Activated B cell treated with CpG ODN at 0.5 μM for 24 hours (primary cell): ENCODE measurements around the gene INPP5F. TPM values are rescaled to one million over a fixed set of nuclear protein-coding genes. Genes with fewer than 3 reads are reported as not detected.
"Not testable (repeated sequence)": the region's sequence is repeated elsewhere in the genome, so short reads cannot be mapped to it uniquely, and the experiment has no call there.

ENCODE experiments used
- ATAC-seq: fragments of 200-7000 bp; cut with Tn5 transposase; one replicate; pipeline ENCODE4 v1.10.0; 2021; ENCODE audit warnings: low read depth, mild to moderate bottlenecking, moderate library complexity
- CTCF ChIA-PET: fragments of 350-600 bp; sonication (Branson Sonifier 250); formaldehyde crosslinking; loops from one replicate; lab custom pipeline; 2021; ENCODE audit warnings: antibody characterized with exemption; lab: Charles Lee
- POLR2A ChIA-PET: fragments of 350-600 bp; sonication (Branson Sonifier 250); formaldehyde crosslinking; loops from one replicate; lab custom pipeline; 2021; ENCODE audit warnings: antibody characterized with exemption; lab: Charles Lee
- DNase-seq: peaks from one replicate; pipeline ENCODE4 v3.0.0; 2022
- H3K27ac Mint-ChIP-seq: one replicate; pipeline ENCODE4 v1.8.0; 2020; ENCODE audit warnings: mixed read lengths
- H3K27me3 Mint-ChIP-seq: one replicate; pipeline ENCODE4 v1.8.0; 2021; ENCODE audit warnings: mixed read lengths
- H3K36me3 Mint-ChIP-seq: one replicate; pipeline ENCODE4 v1.8.0; 2021; ENCODE audit warnings: low read depth, mixed read lengths
- H3K4me1 Mint-ChIP-seq: one replicate; pipeline ENCODE4 v1.8.0; 2021; ENCODE audit warnings: mixed read lengths
- H3K4me3 Mint-ChIP-seq: one replicate; pipeline ENCODE4 v1.8.0; 2020; ENCODE audit warnings: mild to moderate bottlenecking, mixed read lengths
- H3K9me3 Mint-ChIP-seq: one replicate; pipeline ENCODE4 v1.8.0; 2020; ENCODE audit warnings: mixed read lengths
- CTCF ChIP-seq: fragments of 200-600 bp; IDR thresholded peaks from one replicate; pipeline ENCODE4 v1.8.0; 2022; ENCODE audit warnings: antibody characterized with exemption, mild to moderate bottlenecking
- intact Hi-C: fragments of 100-400 bp; cut with micrococcal nuclease; formaldehyde crosslinking; loops from one replicate; pipeline ENCODE4 v1.15.1; 2024
- total RNA-seq: library from RNA; stranded (reverse); gene quantifications from 2 replicates; pipeline ENCODE4 v1.2.3, GENCODE V29; 2022

The INPP5F gene
- total RNA-seq, 1 donor from 2014 or later = 53.5 TPM

- Mint-ChIP-seq H3K9me3 (peaks cover 4% of the 10 kb centered on the region), H3K27me3 (no peaks in the 10 kb centered on the region), H3K4me3 (no peak overlapping the region), H3K36me3 (peaks cover 12% of the 10 kb centered on the region), H3K4me1 (peaks cover 43% of the 10 kb centered on the region), H3K27ac (no peak overlapping the region)
- DNase-seq (no peak), ATAC-seq (no peak)
- intact Hi-C loops = no loop called here
- no peak for TF ChIP-seq CTCF
- ChIA-PET CTCF (interaction anchor here (1.2 kb wide), 1 partner anchor 8 kb away, joined by 7 read pairs; no protein-coding TSS in a partner anchor), POLR2A (interaction anchor here (0.7 to 1.7 kb wide), 2 partner anchors 25 to 502 kb away, joined by 4 to 9 read pairs; partner anchors contain the start of gene SEC23IP)
Observed at GRCh38 chr10:119867317-119867716, 141.5 kb downstream of the INPP5F start.

GRCh38 chr10:119869398-119869797 is 143.5 kb downstream of the INPP5F start:
- DNase-seq, H3K27ac Mint-ChIP-seq, H3K4me3 Mint-ChIP-seq, ATAC-seq, H3K27me3 Mint-ChIP-seq, H3K36me3 Mint-ChIP-seq, intact Hi-C loops, H3K9me3 Mint-ChIP-seq: not testable (repeated sequence)
- CTCF ChIA-PET = interaction anchor here (1.0 to 1.7 kb wide), 2 partner anchors 119 to 424 kb away, joined by 3 to 4 read pairs; no protein-coding TSS in a partner anchor
- peaks cover 44% of the 10 kb centered on the region for H3K4me1 Mint-ChIP-seq
- POLR2A ChIA-PET = interaction anchor here (0.6 kb wide), 2 partner anchors 49 to 269 kb away, joined by 3 to 5 read pairs; no protein-coding TSS in a partner anchor

- peaks cover 5% of the 10 kb centered on the region for H3K36me3 Mint-ChIP-seq
- H3K4me1 Mint-ChIP-seq = peaks cover 44% of the 10 kb centered on the region
- peak; percentile 52 for DNase-seq
- no peaks in the 10 kb centered on the region for H3K9me3 Mint-ChIP-seq
- peak; percentile 18 for ATAC-seq
- ChIA-PET POLR2A (interaction anchor here (0.6 to 4.3 kb wide), 18 partner anchors 8 to 739 kb away, joined by 3 to 60 read pairs (median 6); partner anchors contain the start of genes BAG3, SEC23IP and TIAL1), CTCF (interaction anchor here (1.3 to 3.6 kb wide), 4 partner anchors 10 to 185 kb away, joined by 5 to 9 read pairs (median 6); partner anchors contain the start of gene SEC23IP)
- peak overlapping the region; percentile 84 for H3K27ac Mint-ChIP-seq
- intact Hi-C loops = loop anchor here (1.0 to 10.0 kb wide), 3 partner anchors 707 to 1117 kb away; partner anchors contain the start of genes CACUL1, EIF3A and SFXN4
- peak overlapping the region; percentile 89 for H3K4me3 Mint-ChIP-seq
- TF ChIP-seq CTCF = no peak
- H3K27me3 Mint-ChIP-seq = no peaks in the 10 kb centered on the region
Observed at GRCh38 chr10:119871881-119872609, 146.2 kb downstream of the INPP5F start.

- peak within 1 kb of the TSS; percentile 85 for H3K27ac Mint-ChIP-seq
- DNase-seq (no peak), ATAC-seq (no peak)
- intact Hi-C loops = loop anchor here (1.0 to 10.0 kb wide), 3 partner anchors 707 to 1118 kb away; partner anchors contain the start of genes CACUL1, EIF3A and SFXN4
- no peaks in the 10 kb centered on the region for H3K9me3 Mint-ChIP-seq
- H3K4me3 Mint-ChIP-seq = peak within 1 kb of the TSS; percentile 89
- peaks cover 41% of the 10 kb centered on the region for H3K4me1 Mint-ChIP-seq
- ChIA-PET CTCF (interaction anchor here (1.3 to 3.6 kb wide), 4 partner anchors 11 to 186 kb away, joined by 5 to 9 read pairs (median 6); partner anchors contain the start of gene SEC23IP), POLR2A (interaction anchor here (0.7 to 4.3 kb wide), 18 partner anchors 8 to 979 kb away, joined by 3 to 60 read pairs (median 4); partner anchors contain the start of genes BAG3, EIF3A, SEC23IP and TIAL1)
- H3K27me3 Mint-ChIP-seq = no peaks in the 10 kb centered on the region
- peaks cover 5% of the 10 kb centered on the region for H3K36me3 Mint-ChIP-seq
- TF ChIP-seq CTCF = no peak
Observed at GRCh38 chr10:119872610-119872859, 146.7 kb downstream of the INPP5F start, which contains the start of gene MCMBP. Gene MCMBP (minus strand): TSS chr10:119872843. CDS start chr10:119872584, 259 bp downstream.

- Mint-ChIP-seq H3K4me1 (peaks cover 40% of the 10 kb centered on the region), H3K4me3 (peak overlapping the region; percentile 88), H3K36me3 (peaks cover 5% of the 10 kb centered on the region), H3K9me3 (no peaks in the 10 kb centered on the region), H3K27me3 (no peaks in the 10 kb centered on the region), H3K27ac (peak overlapping the region; percentile 85)
- intact Hi-C loops = loop anchor here (1.0 to 10.0 kb wide), 7 partner anchors 14 to 1118 kb away; partner anchors contain the start of genes BAG3, CACUL1, EIF3A and SEC23IP
- ChIA-PET POLR2A (interaction anchor here (0.7 to 4.3 kb wide), 17 partner anchors 9 to 979 kb away, joined by 3 to 60 read pairs (median 5); partner anchors contain the start of genes BAG3, EIF3A, SEC23IP and TIAL1), CTCF (interaction anchor here (1.3 to 3.6 kb wide), 4 partner anchors 11 to 186 kb away, joined by 5 to 9 read pairs (median 6); partner anchors contain the start of gene SEC23IP)
- DNase-seq (peak; percentile 89), ATAC-seq (peak; percentile 92)
- no peak for TF ChIP-seq CTCF
Observed at GRCh38 chr10:119872860-119873681, 147.2 kb downstream of the INPP5F start.
